Measurements from ENCODE around the gene ABCA1.

ABCA1 gene

GRCh38 chr9:104850786-104851545 lies 77.0 kb downstream of the ABCA1 start:
- WGBS (ENCODE audit: insufficient coverage): 100% methylated on average over 5 of the region's 6 CpGs
- no peaks in the 10 kb centered on the region for H3K9me3 ChIP-seq (ENCODE audit: control extremely low read depth in 1 of 5, control insufficient read depth in 4 of 5, insufficient read depth in 2 of 5, low read depth in 1 of 5, low read length in 4 of 5)
- CTCF ChIA-PET: interaction anchor here (0.6 to 1.5 kb wide), 3 partner anchors 9 to 26 kb away, joined by 3 to 9 read pairs (median 4); no protein-coding TSS in a partner anchor
- peak overlapping the region in 2 of 7 experiments; percentile 2 to 6 for H3K4me3 ChIP-seq (ENCODE audit: control insufficient read depth in 1 of 7, extremely low read depth in 1 of 7, insufficient read depth in 4 of 7, low read depth in 2 of 7, low read length in 6 of 7)
- H3K4me1 ChIP-seq (ENCODE audit: control extremely low read depth in 1 of 4, control insufficient read depth in 4 of 4, insufficient read depth in 4 of 4, low read length in 3 of 4): peaks cover 5 to 18% (median 12%) of the 10 kb centered on the region in 4 experiments
- H3K36me3 ChIP-seq (ENCODE audit: control insufficient read depth in 4 of 4, insufficient read depth in 4 of 4, low read length in 3 of 4): peaks cover 0 to 2% (median 0%) of the 10 kb centered on the region in 4 experiments
- H3K27ac ChIP-seq (ENCODE audit: insufficient read depth in 1 of 2, low read depth in 1 of 2, low read length in 2 of 2, poor library complexity in 1 of 2, severe bottlenecking in 2 of 2): peak overlapping the region in 1 of 2 experiments; percentile 55
- H3K27me3 ChIP-seq (replicated peaks in 2 of 5; ENCODE audit: control insufficient read depth in 4 of 5, insufficient read depth in 5 of 5, low read length in 4 of 5): no peaks in the 10 kb centered on the region
- DNase-seq: peak in 2 of 3 donors; percentile 68 to 82
- POLR2A ChIA-PET: interaction anchor here (1.0 kb wide), 1 partner anchor 12 kb away, joined by 3 read pairs; no protein-coding TSS in a partner anchor

GRCh38 chr9:104849023-104849422 lies 78.9 kb downstream of the ABCA1 start:
- DNase-seq: no peak
- Histone ChIP-seq H3K4me3 (ENCODE audit: control insufficient read depth in 1 of 7, extremely low read depth in 1 of 7, insufficient read depth in 4 of 7, low read depth in 2 of 7, low read length in 6 of 7) (no peak overlapping the region), H3K36me3 (ENCODE audit: control insufficient read depth in 4 of 4, insufficient read depth in 4 of 4, low read length in 3 of 4) (peaks cover 0 to 4% (median 0%) of the 10 kb centered on the region in 4 experiments), H3K27me3 (replicated peaks in 2 of 5; ENCODE audit: control insufficient read depth in 4 of 5, insufficient read depth in 5 of 5, low read length in 4 of 5) (no peaks in the 10 kb centered on the region), H3K9me3 (ENCODE audit: control extremely low read depth in 1 of 5, control insufficient read depth in 4 of 5, insufficient read depth in 2 of 5, low read depth in 1 of 5, low read length in 4 of 5) (no peaks in the 10 kb centered on the region), H3K4me1 (ENCODE audit: control extremely low read depth in 1 of 4, control insufficient read depth in 4 of 4, insufficient read depth in 4 of 4, low read length in 3 of 4) (peaks cover 5 to 18% (median 12%) of the 10 kb centered on the region in 4 experiments), H3K27ac (ENCODE audit: insufficient read depth in 1 of 2, low read depth in 1 of 2, low read length in 2 of 2, poor library complexity in 1 of 2, severe bottlenecking in 2 of 2) (no peak overlapping the region)
- ChIA-PET POLR2A (no interaction called here), CTCF (interaction anchor here (1.5 kb wide), 1 partner anchor 28 kb away, joined by 3 read pairs; no protein-coding TSS in a partner anchor)

- Histone ChIP-seq H3K4me1 (ENCODE audit: control extremely low read depth in 1 of 4, control insufficient read depth in 4 of 4, insufficient read depth in 4 of 4, low read length in 3 of 4) (no peaks in the 10 kb centered on the region), H3K4me3 (ENCODE audit: control insufficient read depth in 1 of 7, extremely low read depth in 1 of 7, insufficient read depth in 4 of 7, low read depth in 2 of 7, low read length in 6 of 7) (no peak overlapping the region), H3K9me3 (ENCODE audit: control extremely low read depth in 1 of 5, control insufficient read depth in 4 of 5, insufficient read depth in 2 of 5, low read depth in 1 of 5, low read length in 4 of 5) (no peaks in the 10 kb centered on the region), H3K27me3 (replicated peaks in 2 of 5; ENCODE audit: control insufficient read depth in 4 of 5, insufficient read depth in 5 of 5, low read length in 4 of 5) (no peaks in the 10 kb centered on the region), H3K27ac (ENCODE audit: insufficient read depth in 1 of 2, low read depth in 1 of 2, low read length in 2 of 2, poor library complexity in 1 of 2, severe bottlenecking in 2 of 2) (no peak overlapping the region), H3K36me3 (ENCODE audit: control insufficient read depth in 4 of 4, insufficient read depth in 4 of 4, low read length in 3 of 4) (peaks cover 0 to 6% (median under 1%) of the 10 kb centered on the region in 4 experiments)
- ChIA-PET POLR2A (no interaction called here), CTCF (interaction anchor here (1.5 kb wide), 1 partner anchor 18 kb away, joined by 5 read pairs; no protein-coding TSS in a partner anchor)
- no peak for DNase-seq
- 89% methylated on average over 2 of the region's 3 CpGs for WGBS (ENCODE audit: insufficient coverage)
Observed at GRCh38 chr9:104844710-104845109, 83.2 kb downstream of the ABCA1 start.

GRCh38 chr9:104843644-104844240 lies 84.2 kb downstream of the ABCA1 start:
- no peak for DNase-seq
- H3K27me3 ChIP-seq (replicated peaks in 2 of 5; ENCODE audit: control insufficient read depth in 4 of 5, insufficient read depth in 5 of 5, low read length in 4 of 5): no peaks in the 10 kb centered on the region
- peaks cover 0 to 6% (median under 1%) of the 10 kb centered on the region in 4 experiments for H3K36me3 ChIP-seq (ENCODE audit: control insufficient read depth in 4 of 4, insufficient read depth in 4 of 4, low read length in 3 of 4)
- ChIA-PET CTCF (interaction anchor here (1.5 kb wide), 1 partner anchor 19 kb away, joined by 5 read pairs; no protein-coding TSS in a partner anchor), POLR2A (interaction anchor here (0.8 kb wide), 1 partner anchor 10 kb away, joined by 3 read pairs; no protein-coding TSS in a partner anchor)
- no peaks in the 10 kb centered on the region for H3K9me3 ChIP-seq (ENCODE audit: control extremely low read depth in 1 of 5, control insufficient read depth in 4 of 5, insufficient read depth in 2 of 5, low read depth in 1 of 5, low read length in 4 of 5)
- H3K4me3 ChIP-seq (ENCODE audit: control insufficient read depth in 1 of 7, extremely low read depth in 1 of 7, insufficient read depth in 4 of 7, low read depth in 2 of 7, low read length in 6 of 7): no peak overlapping the region
- no peak overlapping the region for H3K27ac ChIP-seq (ENCODE audit: insufficient read depth in 1 of 2, low read depth in 1 of 2, low read length in 2 of 2, poor library complexity in 1 of 2, severe bottlenecking in 2 of 2)
- 88% methylated on average over 2 of the region's 4 CpGs for WGBS (ENCODE audit: insufficient coverage)
- no peaks in the 10 kb centered on the region for H3K4me1 ChIP-seq (ENCODE audit: control extremely low read depth in 1 of 4, control insufficient read depth in 4 of 4, insufficient read depth in 4 of 4, low read length in 3 of 4)

GRCh38 chr9:104842698-104843097 lies 85.3 kb downstream of the ABCA1 start:
- ChIA-PET CTCF (no interaction called here), POLR2A (no interaction called here)
- peaks cover 0 to 6% (median under 1%) of the 10 kb centered on the region in 4 experiments for H3K36me3 ChIP-seq (ENCODE audit: control insufficient read depth in 4 of 4, insufficient read depth in 4 of 4, low read length in 3 of 4)
- DNase-seq: no peak
- no peak overlapping the region for H3K4me3 ChIP-seq (ENCODE audit: control insufficient read depth in 1 of 7, extremely low read depth in 1 of 7, insufficient read depth in 4 of 7, low read depth in 2 of 7, low read length in 6 of 7)
- H3K4me1 ChIP-seq (ENCODE audit: control extremely low read depth in 1 of 4, control insufficient read depth in 4 of 4, insufficient read depth in 4 of 4, low read length in 3 of 4): no peaks in the 10 kb centered on the region
- H3K27me3 ChIP-seq (replicated peaks in 2 of 5; ENCODE audit: control insufficient read depth in 4 of 5, insufficient read depth in 5 of 5, low read length in 4 of 5): no peaks in the 10 kb centered on the region
- H3K9me3 ChIP-seq (ENCODE audit: control extremely low read depth in 1 of 5, control insufficient read depth in 4 of 5, insufficient read depth in 2 of 5, low read depth in 1 of 5, low read length in 4 of 5): no peaks in the 10 kb centered on the region
- WGBS (ENCODE audit: insufficient coverage): 93% methylated on average over 2 of the region's 2 CpGs
- no peak overlapping the region for H3K27ac ChIP-seq (ENCODE audit: insufficient read depth in 1 of 2, low read depth in 1 of 2, low read length in 2 of 2, poor library complexity in 1 of 2, severe bottlenecking in 2 of 2)

- Histone ChIP-seq H3K27ac (ENCODE audit: insufficient read depth in 1 of 2, low read depth in 1 of 2, low read length in 2 of 2, poor library complexity in 1 of 2, severe bottlenecking in 2 of 2) (no peak overlapping the region), H3K4me1 (ENCODE audit: control extremely low read depth in 1 of 4, control insufficient read depth in 4 of 4, insufficient read depth in 4 of 4, low read length in 3 of 4) (peaks cover under 1 to 3% (median 1%) of the 10 kb centered on the region in 4 experiments), H3K9me3 (ENCODE audit: control extremely low read depth in 1 of 5, control insufficient read depth in 4 of 5, insufficient read depth in 2 of 5, low read depth in 1 of 5, low read length in 4 of 5) (no peaks in the 10 kb centered on the region), H3K27me3 (replicated peaks in 2 of 5; ENCODE audit: control insufficient read depth in 4 of 5, insufficient read depth in 5 of 5, low read length in 4 of 5) (no peaks in the 10 kb centered on the region), H3K36me3 (ENCODE audit: control insufficient read depth in 4 of 4, insufficient read depth in 4 of 4, low read length in 3 of 4) (peaks cover 0 to 8% (median 3%) of the 10 kb centered on the region in 4 experiments), H3K4me3 (ENCODE audit: control insufficient read depth in 1 of 7, extremely low read depth in 1 of 7, insufficient read depth in 4 of 7, low read depth in 2 of 7, low read length in 6 of 7) (no peak overlapping the region)
- ChIA-PET CTCF (interaction anchor here (1.6 kb wide), 1 partner anchor 21 kb away, joined by 4 read pairs; no protein-coding TSS in a partner anchor), POLR2A (no interaction called here)
- 98% methylated on average over 4 of the region's 7 CpGs for WGBS (ENCODE audit: insufficient coverage)
- DNase-seq: no peak
Observed at GRCh38 chr9:104841601-104842141, 86.3 kb downstream of the ABCA1 start.
